AG08395 (cell line): ENCODE data around the gene CSTF3.
"Not testable (repeated sequence)": the region's sequence is repeated elsewhere in the genome, so short reads cannot be mapped to it uniquely, and the experiment has no call there.

Experiments
- DNase-seq: peaks from one replicate; pipeline ENCODE4 v3.0.0; 2012; ENCODE audit warnings: mixed read lengths, low spot score

CSTF3 gene

DNA sequence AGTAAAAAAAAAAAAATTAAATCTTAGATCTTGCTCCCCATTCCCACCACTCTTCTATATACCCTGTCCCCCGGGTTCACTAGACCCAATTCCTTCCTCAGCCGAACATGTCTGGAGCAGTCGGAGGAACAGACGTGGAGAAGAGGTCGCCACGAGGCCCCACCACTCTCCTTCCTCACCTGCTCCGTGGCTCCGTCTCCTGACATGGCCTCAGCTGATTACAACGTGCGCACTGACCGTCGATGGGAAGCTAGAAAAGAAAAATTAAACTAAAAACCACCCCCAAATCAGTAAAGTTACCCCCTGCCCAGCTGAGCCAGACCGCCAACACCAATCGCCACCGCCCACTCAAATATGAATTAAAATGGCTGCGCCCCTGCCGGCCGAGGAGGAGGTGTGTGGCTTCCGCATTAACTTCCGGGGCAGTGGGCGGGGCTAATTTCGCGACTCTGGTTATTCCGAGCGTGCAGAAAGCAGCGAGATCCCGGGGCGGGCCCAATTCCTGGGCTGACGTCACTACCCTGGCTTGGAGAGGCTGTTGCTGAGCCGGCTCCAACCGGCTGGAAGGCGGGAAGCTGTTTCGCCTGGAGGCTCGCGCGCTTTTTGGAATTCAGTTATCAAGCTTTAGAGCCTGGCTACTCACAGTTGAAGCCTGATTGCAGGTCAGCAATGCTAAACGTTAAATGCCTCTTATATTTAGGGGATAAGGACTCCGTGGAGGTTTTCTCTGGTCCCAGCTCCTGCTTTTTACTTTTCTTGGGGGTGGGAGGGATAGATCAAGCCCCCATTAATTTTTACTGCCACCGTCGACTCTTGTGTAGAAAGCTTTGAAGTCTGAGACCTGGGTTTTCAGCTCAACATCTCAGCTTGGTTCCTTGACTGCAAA, at the start of gene CSTF3:
Gene CSTF3 (minus strand): TSS at position 361 of the 886 bp plus-strand sequence. CDS start 155 bp downstream, at position 206.
- DNase-seq = peak; percentile 98

DNA sequence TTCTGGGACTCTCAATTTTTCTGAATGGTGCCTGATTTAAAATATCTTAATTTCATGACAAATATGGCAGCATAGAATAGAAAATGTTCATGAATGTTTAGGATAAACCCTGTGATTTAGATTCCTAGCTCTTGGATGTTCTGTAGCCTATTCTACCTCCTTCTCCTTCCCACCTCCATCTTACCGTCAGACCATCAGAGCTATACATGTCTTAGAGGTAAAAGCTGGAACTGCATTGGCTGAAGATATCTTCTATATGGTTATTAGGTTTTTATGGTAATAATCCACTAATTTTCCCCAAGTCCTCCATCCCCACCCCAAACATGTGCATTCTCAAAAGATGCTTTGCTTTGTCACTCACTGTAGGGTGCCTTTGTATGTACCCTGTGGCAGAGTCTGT, 46.9 kb upstream of the CSTF3 start:
- no peak for DNase-seq

GRCh38 chr11:33207408-33207985, 46.2 kb upstream of the CSTF3 start:
- DNase-seq = peak; percentile 12

GRCh38 chr11:33197915-33198727, 36.8 kb upstream of the CSTF3 start:
- no peak for DNase-seq

DNA sequence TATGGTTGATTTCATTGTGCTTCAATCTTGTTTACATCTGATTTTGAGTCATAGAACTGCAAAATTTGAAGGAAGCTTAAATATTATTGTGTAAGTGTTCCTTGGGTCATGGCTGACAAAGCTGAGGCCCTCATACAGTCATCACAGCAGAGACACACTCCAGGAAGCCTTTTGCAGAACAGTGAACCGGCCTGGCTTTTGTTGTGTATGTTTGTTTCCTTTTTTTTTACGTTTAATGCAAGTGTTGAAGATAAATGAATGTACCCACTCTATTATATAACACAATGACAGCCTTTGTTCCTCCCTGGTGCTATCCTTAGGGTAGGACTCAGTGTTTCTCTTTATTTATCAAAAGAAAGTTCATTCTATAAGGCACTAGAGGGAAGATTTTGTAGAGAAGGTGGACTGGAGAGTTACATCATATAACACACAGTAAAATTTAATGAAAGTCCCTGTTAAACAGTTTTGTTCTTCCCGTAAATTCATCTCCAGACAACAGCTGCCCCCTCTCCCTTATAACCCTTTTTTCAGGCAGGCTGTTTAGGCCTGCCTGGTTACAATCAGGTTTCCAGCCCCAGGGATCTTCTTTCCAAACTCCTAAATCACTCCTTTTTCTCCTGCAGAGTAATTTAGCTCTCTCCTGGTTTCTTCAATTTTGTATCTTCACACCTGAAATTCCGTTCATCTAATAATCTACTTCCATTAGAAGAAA, 34.3 kb upstream of the CSTF3 start:
- no peak for DNase-seq

DNA sequence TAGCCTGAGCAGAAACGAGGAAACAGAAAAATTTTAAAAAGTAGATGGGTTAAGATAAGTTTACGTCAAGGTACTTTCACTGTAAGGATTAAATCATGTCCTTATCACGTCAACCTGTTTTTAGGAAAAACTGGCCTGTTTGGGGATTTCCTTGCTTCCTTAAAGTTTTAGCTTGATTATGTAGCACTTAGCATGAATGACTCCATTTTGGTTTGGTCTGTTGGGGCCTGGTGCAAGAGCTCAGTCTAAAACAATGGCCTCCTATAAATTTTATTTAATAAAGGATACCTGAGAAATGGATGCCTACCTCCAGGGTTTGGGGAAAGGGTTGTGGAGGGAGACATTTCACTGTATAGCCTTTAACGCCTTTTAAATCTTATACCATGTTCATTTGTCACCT, 33.2 kb upstream of the CSTF3 start:
- no peak for DNase-seq

DNA sequence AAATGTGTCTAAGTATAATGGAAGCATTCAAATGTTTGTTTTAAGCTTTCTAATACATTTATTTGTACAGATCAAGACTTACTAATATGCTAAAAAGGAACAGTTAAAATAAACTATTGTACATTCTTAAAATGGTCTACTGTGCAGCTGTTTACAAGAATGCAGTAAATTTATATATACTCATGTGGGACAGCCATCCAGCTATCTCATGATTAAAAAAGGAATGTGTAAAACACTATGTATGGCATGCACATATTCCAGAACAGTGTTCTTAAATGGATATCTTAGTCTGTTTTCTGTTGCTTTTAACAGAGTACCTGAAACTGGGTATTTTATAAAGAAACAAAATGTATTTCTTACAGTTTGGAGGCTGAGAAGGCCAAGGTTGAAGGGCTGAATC, 30.2 kb upstream of the CSTF3 start:
- DNase-seq = no peak

DNA sequence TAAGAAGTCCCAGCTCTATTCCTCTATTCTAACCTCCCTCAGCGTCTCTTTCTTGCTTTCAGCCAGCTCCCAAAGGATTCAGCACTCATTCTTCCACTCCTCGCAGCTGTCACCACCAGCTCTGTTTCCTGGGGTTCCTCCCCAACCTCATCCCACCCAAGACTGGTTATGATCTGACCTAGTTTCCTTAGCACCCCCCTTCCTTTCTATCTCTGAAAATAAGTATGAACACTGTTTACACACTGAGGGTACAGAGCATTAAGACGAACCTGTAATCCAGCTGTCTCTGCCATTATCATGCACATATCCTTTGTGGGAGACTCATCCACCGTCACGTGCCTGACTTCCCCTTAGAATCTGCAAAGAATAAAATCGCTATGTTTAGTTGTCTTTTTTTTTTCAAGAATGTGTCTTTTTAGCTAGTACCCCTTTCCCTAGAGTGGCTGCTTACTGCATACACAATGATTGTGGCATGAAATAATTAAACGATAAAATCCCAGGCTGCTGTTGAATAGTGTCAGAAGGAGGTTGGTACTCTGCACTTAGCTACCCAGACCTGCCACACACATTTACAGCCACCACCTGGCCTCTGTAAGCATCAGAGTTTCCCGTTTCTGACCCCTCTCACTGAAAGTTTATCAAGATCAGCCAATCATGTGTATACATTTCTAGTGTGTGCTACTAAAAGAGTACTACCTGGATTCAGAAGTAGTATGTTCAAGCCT, 26.9 kb upstream of the CSTF3 start:
- DNase-seq = no peak

- no peak for DNase-seq
Measured at GRCh38 chr11:33185756-33186155, 24.5 kb upstream of the CSTF3 start.

DNA sequence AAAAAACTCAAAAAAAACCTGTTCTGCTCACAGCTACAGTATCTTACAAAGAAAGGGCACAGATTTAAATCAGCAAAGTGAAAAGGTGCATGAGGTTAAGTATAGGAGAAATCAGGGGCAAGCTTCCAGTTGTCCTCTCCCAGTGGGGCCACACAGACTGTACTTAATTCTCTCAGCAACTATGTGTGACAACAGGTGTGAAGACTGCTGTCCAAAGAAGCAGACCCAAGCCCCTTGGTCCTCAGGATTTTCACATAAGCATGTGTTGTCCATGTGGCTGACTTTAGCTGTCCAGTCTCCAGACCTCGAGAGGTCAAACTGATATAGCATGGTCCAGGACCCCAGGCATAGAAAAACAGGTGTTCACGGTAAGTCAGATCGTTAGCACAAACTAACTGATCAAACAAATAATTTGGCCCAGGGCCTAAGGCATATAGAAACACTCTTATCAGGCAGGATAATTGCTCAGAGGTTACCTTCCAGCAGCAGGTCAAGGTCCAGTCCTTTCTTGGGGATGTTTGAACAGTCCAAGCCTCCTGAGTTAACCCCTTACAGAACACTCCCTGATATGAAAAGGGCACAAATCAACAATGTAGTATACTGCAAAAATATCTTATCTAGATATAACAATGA, 21.1 kb upstream of the CSTF3 start:
- DNase-seq = no peak

DNA sequence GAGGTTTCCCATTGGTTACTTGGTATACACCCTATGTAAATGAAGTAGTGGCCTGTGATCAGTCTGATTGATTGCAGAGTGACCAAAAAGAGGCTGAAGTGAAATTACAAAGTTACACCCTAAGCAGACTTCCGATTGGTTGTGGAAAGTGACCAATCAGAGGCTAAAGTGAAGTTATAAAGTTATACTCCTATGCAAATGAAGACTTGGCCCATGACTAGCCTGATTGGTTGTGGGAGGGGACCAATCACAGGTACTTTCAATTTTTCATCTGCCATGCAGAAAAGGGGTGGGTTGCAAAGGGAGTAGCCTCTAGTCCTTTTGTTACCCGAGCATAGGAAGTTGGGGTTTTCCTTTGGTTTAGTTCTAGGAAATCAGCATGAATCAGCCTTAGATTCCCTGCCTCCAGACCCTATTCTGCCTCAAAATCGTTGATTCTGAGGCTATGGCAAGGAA, 18.1 kb upstream of the CSTF3 start:
- DNase-seq = no peak

GRCh38 chr11:33178443-33179180, 17.3 kb upstream of the CSTF3 start:
- no peak for DNase-seq

DNA sequence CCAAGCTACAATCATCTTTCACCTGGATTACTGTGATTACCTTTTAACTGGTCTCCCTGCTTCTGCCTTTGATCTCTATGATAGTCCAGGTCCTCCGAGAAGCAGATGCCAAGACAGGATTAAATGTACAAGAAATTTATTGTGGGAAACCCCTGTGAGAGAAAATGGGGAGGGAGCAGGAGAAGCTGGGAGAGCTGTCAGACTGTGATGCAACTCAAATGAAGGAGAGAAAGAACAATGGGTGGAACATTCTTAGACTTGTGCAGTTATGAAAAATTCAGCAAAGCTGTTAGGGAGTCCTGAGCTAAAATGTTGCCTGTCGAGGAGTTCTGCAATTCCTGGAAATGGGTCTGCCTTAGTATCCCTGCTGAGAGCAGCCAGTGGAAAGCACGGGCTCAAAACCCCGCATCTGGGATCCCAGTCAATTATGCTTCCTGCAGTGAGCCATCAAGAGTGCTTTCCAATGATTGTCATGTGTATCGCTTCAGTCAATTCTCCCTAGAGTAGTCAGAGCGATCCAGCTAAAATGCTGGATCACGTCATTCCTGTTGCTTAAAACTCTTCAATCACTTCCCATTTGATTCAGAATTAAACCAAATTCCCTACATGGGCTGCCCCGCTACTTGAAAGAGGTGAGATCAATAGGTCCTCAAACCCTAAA, 16.5 kb upstream of the CSTF3 start:
- DNase-seq = no peak

DNA sequence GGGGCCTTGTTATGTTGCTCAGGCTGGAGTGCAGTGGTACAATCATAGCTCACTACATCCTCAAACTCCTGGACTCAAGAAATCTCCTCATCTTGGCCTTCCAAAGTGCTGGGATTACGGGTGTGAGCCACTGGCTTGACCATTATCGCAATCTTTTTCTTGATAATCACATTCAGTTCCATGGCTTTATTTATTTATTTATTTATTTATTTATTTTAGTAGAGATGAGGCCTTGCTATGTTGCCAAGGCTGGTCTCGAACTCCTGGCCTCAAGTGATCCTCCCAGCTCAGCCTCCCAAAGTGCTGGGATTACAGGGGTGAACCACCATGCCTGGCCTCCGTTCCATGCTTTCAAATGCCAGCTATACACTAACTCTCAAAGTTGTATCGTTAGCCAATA, 15.5 kb upstream of the CSTF3 start:
- DNase-seq = not testable (repeated sequence)

DNA sequence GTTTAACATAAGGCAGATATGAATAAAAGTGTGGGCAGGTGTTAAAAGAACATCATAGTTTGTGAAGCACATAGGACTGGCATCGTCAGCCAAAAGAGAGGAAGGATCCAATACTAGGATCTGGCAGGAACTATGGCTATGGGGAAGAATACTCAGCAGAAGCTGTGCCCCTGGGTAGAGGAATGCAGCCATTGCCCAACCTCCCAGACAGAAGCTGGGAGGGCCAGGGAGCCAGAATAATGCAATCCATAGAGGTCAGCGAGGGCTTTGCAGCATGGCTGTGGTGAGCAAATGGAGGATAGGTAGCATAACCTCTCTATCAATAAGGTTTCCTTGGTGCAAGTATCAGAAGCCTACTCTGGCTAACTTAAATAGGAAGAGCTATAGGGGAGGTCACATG, 11.7 kb upstream of the CSTF3 start:
- DNase-seq = peak; percentile 55

GRCh38 chr11:33172345-33172744, 11.1 kb upstream of the CSTF3 start:
- DNase-seq = no peak

DNA sequence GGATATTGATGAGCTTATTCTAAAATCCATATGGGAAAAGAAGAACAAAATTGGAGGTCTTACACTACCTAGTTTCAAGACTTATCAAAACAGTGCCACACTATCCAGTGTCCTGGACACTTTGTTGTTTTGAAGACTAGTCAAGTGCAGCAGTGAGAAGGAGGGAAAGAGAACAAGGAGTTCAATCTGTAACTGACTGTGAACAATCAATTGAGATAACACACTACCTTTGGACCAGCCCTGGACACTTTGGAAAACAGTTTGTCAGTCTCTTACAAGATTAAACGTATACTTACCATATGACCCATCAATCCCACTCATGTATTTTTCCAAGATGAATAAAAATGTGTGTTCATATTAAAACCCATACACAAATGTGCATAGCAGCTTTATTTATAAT, 10.0 kb upstream of the CSTF3 start:
- DNase-seq = no peak

GRCh38 chr11:33168709-33169200, 7.5 kb upstream of the CSTF3 start:
- DNase-seq = peak; percentile 17

- no peak for DNase-seq
Measured at GRCh38 chr11:33162831-33163230, 1.6 kb upstream of the CSTF3 start.
